ENCODE results near the gene IGFL4.

IGFL4 gene

GRCh38 chr19:46033401-46033800, 7.4 kb downstream of the IGFL4 start:
- no peak overlapping the region for H2AFZ ChIP-seq (ENCODE audit: low read depth, low read length)
- no peak overlapping the region for H3K4me2 ChIP-seq (ENCODE audit: insufficient read depth, low read length)
- no peaks in the 10 kb centered on the region for H3K36me3 ChIP-seq (ENCODE audit: insufficient read depth, low read length)
- H3K9ac ChIP-seq (ENCODE audit: low read depth, low read length) = no peak overlapping the region
- H3K4me3 ChIP-seq (ENCODE audit: low read depth in 1 of 2, low read length in 2 of 2) = no peak overlapping the region
- no peaks in the 10 kb centered on the region for H3K27me3 ChIP-seq (ENCODE audit: insufficient read depth, low read length, poor library complexity)
- H3K79me2 ChIP-seq (ENCODE audit: insufficient read depth, low read length) = no peaks in the 10 kb centered on the region
- TF ChIP-seq CTCF (IDR thresholded peaks at IDR 0.05; ENCODE audit: borderline replicate concordance, extremely low read depth, low read length, poor library complexity, severe bottlenecking) = no peak
- no peak for TF ChIP-seq EZH2 (IDR thresholded peaks at IDR 0.05; ENCODE audit: borderline replicate concordance, low read depth, low read length, severe bottlenecking)
- DNase-seq (no peak), ATAC-seq (ENCODE audit: insufficient read depth, low read depth) (no peak)
- H3K27ac ChIP-seq (ENCODE audit: low read length) = no peak overlapping the region
- H3K4me1 ChIP-seq (ENCODE audit: insufficient read depth, low read length) = peaks cover 3% of the 10 kb centered on the region
- H3K9me3 ChIP-seq (ENCODE audit: insufficient read depth, low read length, severe bottlenecking) = peaks cover 8% of the 10 kb centered on the region
- no peaks in the 10 kb centered on the region for H4K20me1 ChIP-seq (ENCODE audit: insufficient read depth, low read length)

- Histone ChIP-seq H2AFZ (ENCODE audit: low read depth, low read length) (no peak overlapping the region), H3K9ac (ENCODE audit: low read depth, low read length) (no peak overlapping the region), H3K9me3 (ENCODE audit: insufficient read depth, low read length, severe bottlenecking) (peaks cover 8% of the 10 kb centered on the region), H3K4me3 (ENCODE audit: low read depth in 1 of 2, low read length in 2 of 2) (no peak overlapping the region), H3K27me3 (ENCODE audit: insufficient read depth, low read length, poor library complexity) (no peaks in the 10 kb centered on the region), H3K79me2 (ENCODE audit: insufficient read depth, low read length) (no peaks in the 10 kb centered on the region), H3K36me3 (ENCODE audit: insufficient read depth, low read length) (no peaks in the 10 kb centered on the region), H4K20me1 (ENCODE audit: insufficient read depth, low read length) (no peaks in the 10 kb centered on the region), H3K4me1 (ENCODE audit: insufficient read depth, low read length) (peaks cover 3% of the 10 kb centered on the region), H3K27ac (ENCODE audit: low read length) (no peak overlapping the region), H3K4me2 (ENCODE audit: insufficient read depth, low read length) (no peak overlapping the region)
- TF ChIP-seq EZH2 (IDR thresholded peaks at IDR 0.05; ENCODE audit: borderline replicate concordance, low read depth, low read length, severe bottlenecking) = no peak
- ATAC-seq (ENCODE audit: insufficient read depth, low read depth) (no peak), DNase-seq (no peak)
Measured at GRCh38 chr19:46032597-46033025, 8.2 kb downstream of the IGFL4 start.

- Histone ChIP-seq H3K79me2 (ENCODE audit: insufficient read depth, low read length) (no peaks in the 10 kb centered on the region), H3K9ac (ENCODE audit: low read depth, low read length) (no peak overlapping the region), H3K27ac (ENCODE audit: low read length) (no peak overlapping the region), H3K4me3 (ENCODE audit: low read depth in 1 of 2, low read length in 2 of 2) (no peak overlapping the region), H3K4me1 (ENCODE audit: insufficient read depth, low read length) (peaks cover 3% of the 10 kb centered on the region), H3K36me3 (ENCODE audit: insufficient read depth, low read length) (no peaks in the 10 kb centered on the region), H4K20me1 (ENCODE audit: insufficient read depth, low read length) (no peaks in the 10 kb centered on the region), H3K27me3 (ENCODE audit: insufficient read depth, low read length, poor library complexity) (no peaks in the 10 kb centered on the region), H2AFZ (ENCODE audit: low read depth, low read length) (no peak overlapping the region), H3K9me3 (ENCODE audit: insufficient read depth, low read length, severe bottlenecking) (peaks cover 8% of the 10 kb centered on the region), H3K4me2 (ENCODE audit: insufficient read depth, low read length) (no peak overlapping the region)
- no peak for TF ChIP-seq CTCF (IDR thresholded peaks at IDR 0.05; ENCODE audit: borderline replicate concordance, extremely low read depth, low read length, poor library complexity, severe bottlenecking)
- no peak for DNase-seq
- no peak for ATAC-seq (ENCODE audit: insufficient read depth, low read depth)
Measured at GRCh38 chr19:46031781-46032596, 8.8 kb downstream of the IGFL4 start.

GRCh38 chr19:46030812-46031550, 9.8 kb downstream of the IGFL4 start:
- Histone ChIP-seq H3K9ac (ENCODE audit: low read depth, low read length) (no peak overlapping the region), H3K27ac (ENCODE audit: low read length) (no peak overlapping the region), H3K79me2 (ENCODE audit: insufficient read depth, low read length) (no peaks in the 10 kb centered on the region), H3K4me1 (ENCODE audit: insufficient read depth, low read length) (peaks cover 3% of the 10 kb centered on the region), H3K4me2 (ENCODE audit: insufficient read depth, low read length) (no peak overlapping the region), H3K9me3 (ENCODE audit: insufficient read depth, low read length, severe bottlenecking) (peaks cover 8% of the 10 kb centered on the region), H3K36me3 (ENCODE audit: insufficient read depth, low read length) (no peaks in the 10 kb centered on the region), H3K27me3 (ENCODE audit: insufficient read depth, low read length, poor library complexity) (no peaks in the 10 kb centered on the region), H2AFZ (ENCODE audit: low read depth, low read length) (no peak overlapping the region), H3K4me3 (ENCODE audit: low read depth in 1 of 2, low read length in 2 of 2) (no peak overlapping the region), H4K20me1 (ENCODE audit: insufficient read depth, low read length) (no peaks in the 10 kb centered on the region)
- DNase-seq (no peak), ATAC-seq (ENCODE audit: insufficient read depth, low read depth) (no peak)
- no peak for TF ChIP-seq CTCF (IDR thresholded peaks at IDR 0.05; ENCODE audit: borderline replicate concordance, extremely low read depth, low read length, poor library complexity, severe bottlenecking)
- no peak for TF ChIP-seq EZH2 (IDR thresholded peaks at IDR 0.05; ENCODE audit: borderline replicate concordance, low read depth, low read length, severe bottlenecking)

Data from DND-41 (cell line).